Measurements from ENCODE around the gene BIRC5. TPM values are rescaled to one million over a fixed set of nuclear protein-coding genes. Genes with fewer than 3 reads are reported as not detected.
"Not testable (repeated sequence)": the region's sequence is repeated elsewhere in the genome, so short reads cannot be mapped to it uniquely, and the experiment has no call there.

Gene BIRC5
- total RNA-seq, 2 donors from 2014 or later = 87.4 to 106 TPM

DNA sequence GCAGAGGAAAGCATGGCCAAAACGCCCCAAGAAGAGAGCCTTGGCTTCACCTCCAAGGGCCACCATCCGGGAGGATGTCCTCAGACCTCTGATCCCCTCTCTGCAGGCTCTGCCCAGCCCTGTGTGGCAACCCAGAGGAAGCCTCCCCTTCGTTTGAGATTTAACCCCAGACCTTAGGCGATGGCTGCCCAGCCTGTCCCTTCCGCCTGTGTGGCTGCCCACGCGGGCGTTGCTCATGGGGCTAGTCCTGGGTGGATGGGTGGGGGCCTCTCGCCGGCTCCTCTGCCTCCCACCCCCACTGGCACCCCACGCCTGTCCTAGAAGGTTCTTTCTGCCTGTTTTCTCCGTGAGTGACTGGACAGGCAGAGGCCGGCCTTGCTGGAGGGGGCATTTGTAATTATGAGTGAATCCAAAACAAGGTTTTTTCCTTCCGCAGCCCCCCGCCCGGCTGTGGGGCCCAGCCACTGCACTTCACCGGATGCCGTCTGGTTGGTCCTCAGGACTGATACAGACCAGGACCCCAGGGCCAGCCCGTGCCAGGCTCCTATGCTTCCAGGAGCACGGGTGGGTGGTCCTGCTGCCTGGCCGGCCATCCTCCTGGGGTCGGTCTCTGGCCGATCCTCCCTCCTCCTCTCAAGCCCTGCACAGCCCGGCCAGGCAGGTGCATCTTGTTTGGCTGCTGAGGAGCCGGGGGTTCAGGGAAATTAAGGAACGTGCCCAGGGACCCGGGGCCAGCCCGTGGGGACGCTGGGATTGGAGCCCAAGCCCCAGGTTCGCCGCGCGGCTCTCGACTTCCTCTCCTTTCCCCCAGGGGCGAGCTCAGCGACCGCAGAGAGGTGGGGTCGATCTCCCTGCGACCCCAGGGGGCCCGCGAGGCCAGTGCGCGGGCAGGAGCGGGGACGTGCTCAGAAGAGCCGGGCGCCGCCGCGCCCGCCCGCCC, 17.2 kb downstream of the BIRC5 start, which contains the start of gene TMEM235:
TMEM235 (plus strand) TSS at position 636 of the 940 bp plus-strand sequence. CDS start 393 bp downstream, outside the sequence.
- Mint-ChIP-seq H3K9me3 (no peaks in the 10 kb centered on the region), H3K36me3 (no peaks in the 10 kb centered on the region), H3K27ac (no peak within 1 kb of the TSS)
- DNase-seq (ENCODE audit: low spot score in 2 of 2) (no peak), ATAC-seq (no peak)

DNA sequence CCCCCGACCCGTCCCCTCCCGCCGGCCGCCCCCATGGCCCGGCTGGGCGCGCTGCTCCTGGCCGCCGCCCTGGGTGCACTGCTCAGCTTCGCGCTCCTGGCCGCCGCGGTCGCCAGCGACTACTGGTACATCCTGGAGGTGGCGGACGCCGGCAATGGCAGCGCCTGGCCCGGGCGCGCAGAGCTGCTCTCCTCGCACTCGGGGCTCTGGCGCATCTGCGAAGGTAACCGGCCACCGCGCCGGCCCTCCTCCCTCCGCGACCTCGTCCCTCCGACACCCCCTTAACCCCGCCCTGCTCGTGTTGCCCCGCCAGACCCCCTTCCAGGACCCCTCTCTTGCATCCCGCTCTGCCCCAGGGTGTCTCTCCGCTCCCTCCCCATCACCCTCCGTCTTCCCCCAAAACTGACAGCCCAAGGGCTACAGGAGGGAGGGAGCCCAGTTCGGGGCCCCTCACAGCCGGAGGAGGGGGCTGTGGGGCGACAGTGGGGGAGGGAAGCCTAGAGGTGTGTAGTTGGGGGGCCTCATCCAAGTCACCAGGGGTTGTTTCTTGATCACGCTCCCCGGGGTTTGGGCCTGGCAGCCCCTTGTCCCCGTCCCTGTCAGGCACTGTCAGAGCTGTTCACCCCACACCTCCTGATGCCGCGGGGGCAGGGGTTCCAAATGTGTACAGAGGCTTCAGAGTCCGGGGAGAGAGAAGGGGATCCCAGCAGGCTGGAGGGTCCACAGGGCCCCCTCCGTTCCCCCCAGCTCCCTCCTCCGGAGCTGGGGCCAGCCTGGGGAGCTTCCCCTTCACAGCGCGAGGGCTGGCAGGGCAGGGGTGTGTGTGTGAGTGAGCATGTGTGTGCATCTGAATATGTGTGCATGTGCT, 18.2 kb downstream of the BIRC5 start:
- Mint-ChIP-seq H3K27ac (no peak overlapping the region), H3K36me3 (no peaks in the 10 kb centered on the region), H3K9me3 (no peaks in the 10 kb centered on the region)
- ATAC-seq = peak; percentile 56 to 74
- peak in 1 of 2 donors; percentile 51 for DNase-seq (ENCODE audit: low spot score in 2 of 2)

DNA sequence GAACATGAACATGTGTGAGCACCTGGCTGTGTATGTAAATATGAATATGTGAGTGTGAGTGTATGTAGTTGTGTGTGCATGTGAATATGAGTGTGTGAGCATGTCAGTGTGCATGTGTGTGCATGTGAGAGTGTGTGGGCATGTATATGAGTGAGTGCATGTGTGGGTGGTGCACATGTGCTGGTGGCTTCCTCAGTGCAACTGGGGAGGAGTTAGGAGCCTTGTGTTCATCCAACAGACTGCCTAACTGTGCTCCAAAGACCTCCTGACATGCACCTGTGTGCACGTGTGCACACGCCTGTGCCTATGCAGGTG, 18.8 kb downstream of the BIRC5 start:
- ATAC-seq = peak in 1 of 2 donors; percentile 10
- no peak for DNase-seq (ENCODE audit: low spot score in 2 of 2)
- Mint-ChIP-seq H3K9me3 (no peaks in the 10 kb centered on the region), H3K27ac (no peak overlapping the region), H3K36me3 (no peaks in the 10 kb centered on the region)

DNA sequence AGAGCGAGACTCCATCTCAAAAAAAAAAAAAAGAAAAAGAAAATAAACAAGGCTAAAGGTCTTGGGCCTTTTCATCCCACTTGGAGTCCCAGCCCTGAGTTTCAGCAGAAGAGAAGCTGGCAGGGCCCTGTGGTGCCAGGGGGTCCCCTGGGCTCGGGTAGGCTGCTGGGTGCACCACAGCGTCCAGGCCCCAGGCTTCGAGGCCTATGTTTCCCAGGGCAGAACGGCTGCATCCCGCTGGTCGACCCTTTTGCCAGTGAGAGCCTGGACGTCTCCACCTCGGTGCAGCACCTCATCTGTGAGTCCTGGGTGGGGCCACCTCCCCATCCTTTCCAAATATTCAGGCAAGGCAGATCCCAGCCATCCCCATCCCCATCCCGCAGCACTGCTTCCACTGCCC, 19.6 kb downstream of the BIRC5 start:
- DNase-seq (ENCODE audit: low spot score in 2 of 2) (no peak), ATAC-seq (no peak)
- Mint-ChIP-seq H3K9me3 (no peaks in the 10 kb centered on the region), H3K27ac (no peak overlapping the region), H3K36me3 (no peaks in the 10 kb centered on the region)

DNA sequence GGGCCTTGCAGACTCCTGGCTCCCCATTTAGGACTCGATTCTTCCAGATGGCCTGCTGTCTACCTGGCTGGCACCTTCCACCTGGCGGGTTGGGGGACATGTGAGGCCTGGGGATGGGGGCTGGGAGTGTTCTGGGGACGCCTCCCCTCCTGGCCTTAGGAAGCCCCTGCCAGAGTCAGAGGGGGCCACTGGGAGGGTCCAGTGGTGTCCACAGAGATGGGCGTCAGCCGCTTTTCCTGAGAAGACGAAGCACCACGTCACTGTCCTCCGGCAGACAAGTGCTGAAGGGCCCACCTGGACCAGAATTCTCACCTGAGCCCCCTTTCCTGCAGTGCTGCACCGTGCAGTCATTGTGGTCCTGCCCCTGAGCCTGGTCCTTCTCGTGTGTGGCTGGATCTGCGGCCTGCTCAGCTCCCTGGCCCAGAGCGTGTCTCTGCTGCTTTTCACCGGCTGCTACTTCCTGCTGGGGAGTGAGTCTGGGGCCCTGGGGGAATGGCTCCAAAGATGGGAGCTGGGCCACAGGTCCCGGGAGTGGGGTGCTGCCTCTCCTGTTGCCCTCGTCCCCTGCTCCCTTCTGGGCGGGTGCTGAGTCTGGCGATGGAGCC, 20.3 kb downstream of the BIRC5 start:
- Mint-ChIP-seq H3K9me3 (no peaks in the 10 kb centered on the region), H3K36me3 (no peaks in the 10 kb centered on the region), H3K27ac (no peak overlapping the region)
- ATAC-seq (no peak), DNase-seq (ENCODE audit: low spot score in 2 of 2) (no peak)

DNA sequence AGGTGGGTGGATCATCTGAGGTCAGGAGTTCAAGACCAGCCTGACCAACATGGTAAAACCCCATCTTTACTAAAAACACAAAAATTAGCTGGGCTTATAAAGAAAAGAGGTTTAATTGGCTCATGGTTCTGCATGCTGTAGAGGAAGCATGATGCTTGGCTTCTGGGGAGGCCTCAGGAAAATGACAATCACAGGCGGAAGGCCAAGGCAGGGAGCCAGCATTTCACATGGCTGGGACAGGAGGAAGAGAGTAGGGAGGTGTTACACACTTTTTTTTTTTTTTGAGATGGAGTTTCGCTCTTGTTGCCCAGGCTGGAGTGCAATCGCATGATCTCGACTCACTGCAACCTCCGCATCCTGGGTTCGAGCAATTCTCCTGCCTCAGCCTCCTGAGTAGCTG, 21.0 kb downstream of the BIRC5 start:
- not testable (repeated sequence) for ATAC-seq

DNA sequence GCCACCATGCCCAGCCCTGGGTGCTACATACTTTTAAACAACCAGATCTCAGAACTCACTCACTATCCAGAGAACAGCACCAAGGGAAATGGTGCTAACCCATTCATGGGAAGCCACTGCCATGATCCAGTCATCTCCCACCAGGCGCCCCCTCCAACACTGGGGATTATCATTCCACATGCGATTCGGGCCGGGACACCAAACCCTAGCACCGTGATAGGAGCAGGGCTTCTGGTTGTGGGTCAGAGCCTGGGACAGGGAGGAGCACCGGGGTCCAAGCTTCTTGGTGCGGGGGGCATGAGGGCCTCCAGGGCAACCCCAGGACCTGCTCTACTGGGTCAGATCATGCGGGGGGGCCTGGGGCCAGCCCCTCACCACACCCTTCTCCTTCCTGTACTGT, 21.8 kb downstream of the BIRC5 start:
- Mint-ChIP-seq H3K36me3 (no peaks in the 10 kb centered on the region), H3K9me3 (no peaks in the 10 kb centered on the region), H3K27ac (no peak overlapping the region)
- DNase-seq (ENCODE audit: low spot score in 2 of 2) = no peak
- no peak for ATAC-seq

More for the DNA sequence above, 21.0 kb downstream of the BIRC5 start:
- H3K27ac Mint-ChIP-seq = peak overlapping the region in 1 of 2 donors; percentile 13
- DNase-seq (ENCODE audit: low spot score in 2 of 2); H3K9me3 Mint-ChIP-seq; H3K36me3 Mint-ChIP-seq: not testable (repeated sequence)

DNA sequence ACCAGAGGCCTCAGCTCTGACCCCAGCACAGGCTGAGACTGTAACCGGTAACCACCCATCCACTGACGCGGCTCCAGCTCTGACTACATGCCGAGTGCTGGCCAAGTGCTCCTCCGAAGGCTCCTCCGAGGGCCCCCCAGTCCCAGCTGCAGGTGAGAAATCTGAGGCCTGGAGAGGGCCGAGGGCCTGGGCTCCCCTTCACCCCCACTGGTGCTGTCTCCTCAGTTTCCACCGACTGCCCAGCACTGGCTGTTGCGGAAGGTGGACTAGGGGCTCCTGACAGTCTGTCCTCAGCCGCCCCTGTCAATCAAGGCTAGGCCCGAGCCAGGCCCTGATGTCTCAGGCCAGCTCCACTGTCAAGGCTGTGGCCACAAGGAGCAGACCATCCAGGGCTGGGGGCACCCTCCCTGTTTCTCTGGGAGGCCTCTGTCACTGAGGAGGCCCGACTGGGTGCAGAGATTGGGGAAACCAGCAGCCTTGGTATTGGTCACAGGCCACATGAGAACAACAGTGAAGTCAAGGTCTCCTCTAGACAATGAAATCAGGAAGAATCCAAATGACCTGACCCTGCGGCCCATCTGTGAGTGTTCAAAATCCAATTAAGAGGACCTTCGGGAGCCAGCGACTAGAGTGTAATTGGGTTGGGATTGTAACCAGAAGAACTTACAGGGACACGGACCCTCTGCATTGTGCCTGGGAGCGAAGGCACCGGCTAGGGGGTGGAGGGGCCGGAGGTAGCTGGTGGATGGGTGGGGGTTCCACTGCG, 22.5 kb downstream of the BIRC5 start:
- DNase-seq (ENCODE audit: low spot score in 2 of 2) (no peak), ATAC-seq (no peak)
- Mint-ChIP-seq H3K36me3 (no peaks in the 10 kb centered on the region), H3K9me3 (no peaks in the 10 kb centered on the region), H3K27ac (peak overlapping the region in 1 of 2 donors; percentile 55)

DNA sequence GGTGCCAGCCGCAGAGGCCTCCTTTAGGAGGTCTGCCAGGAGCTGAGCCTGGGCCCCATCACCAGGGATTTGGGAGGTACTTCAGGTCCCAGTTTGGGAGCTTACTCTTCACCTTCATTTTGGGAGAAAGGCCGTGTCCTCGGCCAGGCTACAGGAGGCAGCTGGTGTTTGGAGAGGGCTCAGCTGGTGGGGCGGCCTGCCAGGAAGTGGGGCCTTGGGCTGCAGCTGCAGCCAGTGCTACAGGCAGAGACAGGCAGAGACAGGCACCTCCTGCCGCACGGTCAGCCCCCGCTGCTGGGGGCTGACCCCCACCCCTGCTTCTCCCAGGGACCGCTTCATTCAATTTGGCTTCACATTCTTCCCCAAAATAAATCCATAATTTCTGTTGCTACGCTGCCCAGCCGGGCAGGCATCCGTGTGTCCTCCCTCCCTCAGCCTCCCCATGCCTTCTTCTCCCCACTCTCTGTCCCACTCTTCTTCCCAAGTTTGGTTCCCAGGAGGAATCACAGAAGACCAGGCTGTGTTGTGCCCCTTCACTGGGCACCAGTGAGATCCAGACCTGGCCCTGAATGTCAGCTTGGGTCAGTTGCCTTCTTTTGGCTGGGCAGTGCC, 23.5 kb downstream of the BIRC5 start:
- DNase-seq (ENCODE audit: low spot score in 2 of 2) (no peak), ATAC-seq (no peak)
- H3K9me3 Mint-ChIP-seq = no peaks in the 10 kb centered on the region
- no peak overlapping the region for H3K27ac Mint-ChIP-seq
- H3K36me3 Mint-ChIP-seq = no peaks in the 10 kb centered on the region

DNA sequence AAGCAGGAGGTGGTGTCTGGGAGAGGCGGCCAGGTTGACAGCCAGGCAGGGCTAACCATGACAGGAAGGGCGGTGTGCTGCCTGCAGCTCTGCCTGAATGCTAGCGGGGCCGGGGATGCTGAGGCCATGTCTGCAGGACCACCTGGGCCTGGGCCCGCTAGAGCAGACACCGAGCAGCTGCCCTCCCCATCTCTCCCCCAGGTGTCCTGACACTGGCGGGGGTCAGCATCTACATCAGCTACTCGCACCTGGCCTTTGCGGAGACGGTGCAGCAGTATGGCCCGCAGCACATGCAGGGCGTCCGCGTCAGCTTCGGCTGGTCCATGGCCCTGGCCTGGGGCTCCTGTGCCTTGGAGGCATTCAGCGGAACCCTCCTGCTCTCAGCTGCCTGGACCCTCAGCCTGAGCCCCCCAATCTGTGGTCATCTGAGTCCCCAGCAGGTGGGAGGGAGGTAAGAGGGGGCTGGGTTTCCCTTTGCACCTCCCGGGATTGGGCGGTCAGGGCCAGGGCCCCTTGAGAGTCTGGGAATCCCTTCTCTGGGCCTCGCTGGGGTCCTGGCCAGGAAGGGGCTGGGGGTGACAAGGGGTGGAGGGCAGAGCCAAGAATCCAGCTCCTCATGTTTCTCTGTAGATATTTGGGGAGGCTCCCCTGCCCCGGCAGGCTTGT, 24.9 kb downstream of the BIRC5 start:
- ATAC-seq (no peak), DNase-seq (ENCODE audit: low spot score in 2 of 2) (no peak)
- Mint-ChIP-seq H3K27ac (no peak overlapping the region), H3K36me3 (no peaks in the 10 kb centered on the region), H3K9me3 (no peaks in the 10 kb centered on the region)

DNA sequence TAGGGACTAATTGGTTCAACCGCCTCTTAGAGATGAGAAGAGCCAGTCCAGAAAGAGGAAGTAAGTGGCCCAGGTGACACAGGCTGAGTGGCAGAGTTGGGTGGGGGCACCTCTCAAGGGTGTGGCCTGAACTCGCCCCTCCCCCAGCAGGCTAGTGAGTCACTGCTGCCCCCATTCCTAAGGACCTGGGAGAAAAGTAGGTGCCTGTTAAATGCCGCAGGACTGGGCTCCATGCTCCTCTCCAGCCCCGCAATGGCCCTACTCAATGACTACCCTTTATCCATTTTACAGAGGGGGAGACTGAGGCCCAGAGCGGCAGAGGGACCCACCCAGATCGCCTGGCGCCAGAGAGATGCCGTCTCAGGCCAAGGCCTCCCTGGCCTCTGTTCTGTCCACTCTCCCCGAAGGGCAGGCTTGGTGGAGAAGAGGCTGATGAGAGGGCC, 25.5 kb downstream of the BIRC5 start:
- H3K36me3 Mint-ChIP-seq = no peaks in the 10 kb centered on the region
- ATAC-seq = no peak

DNA sequence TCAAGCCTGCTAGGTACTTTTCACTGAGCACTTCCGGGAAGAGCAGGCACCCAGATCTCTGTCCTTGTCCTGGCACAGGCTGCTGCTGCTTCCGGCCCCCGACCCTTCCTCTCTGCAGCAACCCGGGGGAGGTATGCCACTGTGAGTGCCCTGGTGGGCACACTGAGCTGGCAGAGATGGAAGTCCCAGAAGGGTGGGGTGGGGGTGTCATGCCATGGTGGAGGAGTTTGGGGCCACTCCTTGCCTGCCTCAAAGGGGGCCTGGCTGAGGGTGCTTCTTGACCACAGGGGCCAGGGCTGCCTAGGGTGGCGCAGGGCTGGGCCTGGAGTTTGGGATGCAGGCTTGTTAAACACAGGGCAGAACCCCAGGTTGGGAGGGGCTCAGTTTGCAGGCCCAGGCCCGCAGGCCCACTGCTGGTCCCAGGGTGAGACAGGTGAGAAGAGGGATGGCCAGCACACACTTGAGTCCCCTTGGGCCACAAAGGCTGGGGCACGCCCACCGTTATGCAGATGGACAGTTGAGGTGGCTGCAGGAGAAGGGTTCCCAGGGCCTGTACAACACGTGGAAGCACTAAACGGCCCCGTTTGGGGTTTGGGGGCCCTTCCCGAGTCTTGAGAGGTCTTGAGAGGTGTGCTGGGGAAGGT, 26.1 kb downstream of the BIRC5 start:
- ATAC-seq = no peak
- Mint-ChIP-seq H3K36me3 (no peaks in the 10 kb centered on the region), H3K27ac (no peak overlapping the region), H3K9me3 (no peaks in the 10 kb centered on the region)
- no peak for DNase-seq (ENCODE audit: low spot score in 2 of 2)

More for the DNA sequence above, 25.5 kb downstream of the BIRC5 start:
- Mint-ChIP-seq H3K27ac (no peak overlapping the region), H3K9me3 (no peaks in the 10 kb centered on the region)
- DNase-seq (ENCODE audit: low spot score in 2 of 2) = no peak

DNA sequence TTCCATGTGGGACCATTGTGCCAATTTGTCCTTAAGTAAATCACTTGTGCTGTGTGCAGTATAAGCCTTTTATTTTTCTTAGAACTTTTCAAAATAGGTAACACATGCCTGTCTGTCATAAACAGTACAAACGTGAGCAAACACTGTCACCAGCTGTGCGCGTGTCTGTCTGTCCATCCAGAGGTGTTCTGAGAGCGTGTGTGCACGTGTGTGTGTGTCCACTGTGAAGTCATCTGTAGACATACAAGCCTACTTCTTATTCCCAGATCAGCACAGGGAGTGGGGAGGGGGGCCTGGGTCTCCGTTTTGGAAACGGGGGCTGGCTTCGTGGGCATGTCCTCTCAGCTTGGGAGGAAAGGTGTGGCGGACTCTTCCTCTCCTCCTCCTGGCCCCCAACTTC, 26.8 kb downstream of the BIRC5 start:
- no peaks in the 10 kb centered on the region for H3K36me3 Mint-ChIP-seq
- H3K27ac Mint-ChIP-seq = no peak overlapping the region
- H3K9me3 Mint-ChIP-seq = no peaks in the 10 kb centered on the region
- ATAC-seq (no peak), DNase-seq (ENCODE audit: low spot score in 2 of 2) (no peak)

DNA sequence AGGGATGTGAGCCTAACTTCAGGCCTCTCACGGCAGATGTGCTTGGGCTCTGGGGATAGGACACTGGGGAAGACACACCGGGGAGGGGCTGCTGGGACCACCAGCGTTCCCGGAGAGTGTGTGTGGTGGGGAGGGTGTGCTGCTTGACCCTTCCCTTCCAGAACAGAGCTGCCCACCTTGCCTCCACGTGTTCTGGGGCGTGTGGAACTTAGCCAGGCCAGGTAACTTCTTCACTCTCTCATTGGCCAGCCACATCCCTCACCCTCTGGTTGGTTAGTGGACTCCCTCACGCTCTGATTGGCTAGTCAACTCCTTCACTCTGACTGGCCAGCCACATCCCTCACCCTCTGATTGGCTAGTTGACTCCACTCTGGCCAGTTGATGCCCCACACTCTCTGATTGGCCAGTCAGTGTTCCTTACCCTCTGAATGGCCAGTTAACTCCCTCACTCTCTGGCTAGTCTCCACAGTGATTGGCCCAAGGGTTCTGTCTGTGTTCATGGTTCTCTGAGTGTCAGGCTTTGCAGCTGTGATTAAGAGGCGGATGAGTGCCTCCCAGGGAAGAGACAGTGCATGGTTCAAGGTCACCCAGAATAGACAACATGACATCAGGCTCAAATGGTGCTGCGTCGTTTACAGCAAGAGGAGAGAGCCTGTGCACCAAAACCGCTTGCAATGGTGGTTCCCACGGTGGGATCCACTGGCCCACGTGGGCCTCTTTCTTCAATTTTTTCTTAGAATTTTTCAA, 27.4 kb downstream of the BIRC5 start:
- peak; percentile 53 to 85 for ATAC-seq
- Mint-ChIP-seq H3K36me3 (no peaks in the 10 kb centered on the region), H3K9me3 (no peaks in the 10 kb centered on the region), H3K27ac (peak overlapping the region in 1 of 2 donors; percentile 70)
- DNase-seq (ENCODE audit: low spot score in 2 of 2) = no peak

All from activated naive CD4-positive, alpha-beta T cell treated with anti-CD3 and anti-CD28 coated beads, Interleukin-2, amount 50 U/mL, for 72 hours (primary cell).